GM19467 (cell line): ENCODE measurements around the gene SEMA3G.

Experiments
- ATAC-seq: cut with Tn5 transposase; IDR thresholded peaks from one replicate; pipeline ENCODE4 v1.9.1; 2021; ENCODE audit warnings: mild to moderate bottlenecking, moderate library complexity; ENCODE audit not compliant: unreplicated experiment

Gene SEMA3G

DNA sequence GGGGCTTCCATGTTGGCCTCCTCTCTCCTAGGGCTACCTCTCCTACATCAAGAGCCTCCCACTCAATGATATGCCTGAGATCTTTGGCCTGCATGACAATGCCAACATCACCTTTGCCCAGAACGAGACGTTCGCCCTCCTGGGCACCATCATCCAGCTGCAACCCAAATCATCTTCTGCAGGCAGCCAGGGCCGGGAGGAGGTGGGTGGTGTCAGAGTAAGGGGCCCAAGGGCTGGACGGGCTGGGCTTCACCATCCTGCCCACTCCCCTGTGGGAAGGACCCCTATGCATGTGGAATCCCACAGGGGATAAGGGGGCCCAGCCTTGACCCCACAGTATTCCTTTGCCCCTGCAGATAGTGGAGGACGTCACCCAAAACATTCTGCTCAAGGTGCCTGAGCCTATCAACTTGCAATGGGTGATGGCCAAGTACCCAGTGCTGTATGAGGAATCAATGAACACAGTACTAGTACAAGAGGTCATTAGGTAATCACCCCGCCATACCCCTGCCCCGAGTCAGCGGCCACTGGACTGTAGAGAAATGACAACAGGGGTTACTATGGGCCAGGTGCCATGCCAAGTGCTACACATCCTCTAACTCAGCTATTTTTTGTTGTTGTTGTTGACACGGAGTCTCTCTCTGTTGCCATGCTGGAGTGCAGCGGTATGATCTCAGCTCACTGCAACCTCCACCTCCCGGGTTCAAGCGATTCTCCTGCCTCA lies 47.1 kb downstream of the SEMA3G start:
- ATAC-seq, result no peak

DNA sequence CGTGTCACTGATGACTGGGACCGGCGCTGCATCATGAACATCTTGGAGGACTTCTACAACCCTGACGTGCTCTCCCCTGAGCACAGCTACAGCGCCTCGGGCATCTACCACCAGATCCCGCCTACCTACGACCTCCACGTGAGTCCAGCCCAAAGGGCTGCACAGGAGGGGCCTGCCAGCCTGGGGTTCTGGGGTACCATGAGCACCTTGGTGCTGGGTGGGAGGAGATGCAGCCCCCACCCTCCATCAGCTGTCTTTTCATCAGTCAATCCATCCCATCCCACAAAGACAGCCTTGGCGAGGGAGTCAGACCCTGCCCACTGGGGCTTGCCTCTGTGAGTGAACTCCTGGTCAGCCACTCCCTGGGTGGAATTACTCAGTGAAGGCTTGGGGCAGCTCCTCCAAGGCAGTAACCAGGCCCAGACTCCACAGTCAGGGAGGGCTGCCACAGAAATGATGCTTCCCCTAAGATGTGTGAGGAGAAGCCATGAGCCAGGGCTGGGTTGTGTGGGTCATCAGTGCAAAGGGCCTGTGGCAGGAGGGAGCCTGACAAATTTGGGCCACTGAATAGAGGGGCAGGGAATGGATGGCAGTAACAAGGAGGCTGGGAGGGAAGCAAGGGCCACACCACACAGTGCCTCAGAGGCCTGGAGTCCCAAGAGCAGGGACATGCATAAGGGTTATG lies 47.9 kb downstream of the SEMA3G start:
- ATAC-seq, result no peak

DNA sequence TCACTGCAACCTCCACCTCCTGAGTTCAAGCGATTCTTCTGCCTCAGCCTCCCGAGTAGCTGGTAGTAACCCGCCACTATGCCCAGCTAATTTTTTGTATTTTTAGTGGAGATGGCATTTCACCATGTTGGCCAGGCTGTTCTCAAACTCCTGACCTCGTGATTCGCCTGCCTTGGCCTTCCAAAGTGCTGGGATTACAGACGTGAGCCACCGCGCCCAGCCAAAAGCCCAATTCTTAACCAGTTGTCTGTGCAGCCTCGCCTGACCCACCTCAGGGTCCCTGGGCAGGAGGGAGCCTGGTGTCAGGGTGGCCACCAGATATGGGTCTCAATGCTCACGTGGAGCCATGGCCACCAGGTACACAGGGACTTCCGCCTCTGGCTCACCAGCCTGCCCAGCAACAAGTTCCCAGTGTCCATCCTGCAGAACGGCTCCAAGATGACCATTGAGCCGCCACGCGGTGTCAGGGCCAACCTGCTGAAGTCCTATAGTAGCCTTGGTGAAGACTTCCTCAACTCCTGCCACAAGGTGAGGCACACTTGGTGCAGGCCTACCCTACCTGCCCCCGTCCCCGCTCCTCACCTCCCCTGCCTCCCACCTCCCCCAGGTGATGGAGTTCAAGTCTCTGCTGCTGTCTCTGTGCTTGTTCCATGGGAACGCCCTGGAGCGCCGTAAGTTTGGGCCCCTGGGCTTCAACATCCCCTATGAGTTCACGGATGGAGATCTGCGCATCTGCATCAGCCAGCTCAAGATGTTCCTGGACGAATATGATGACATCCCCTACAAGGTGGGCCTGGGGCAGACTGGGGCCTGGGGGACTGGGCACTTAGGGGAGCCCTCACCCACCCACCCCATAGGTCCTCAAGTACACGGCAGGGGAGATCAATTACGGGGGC lies 48.6 kb downstream of the SEMA3G start:
- ATAC-seq, result no peak

DNA sequence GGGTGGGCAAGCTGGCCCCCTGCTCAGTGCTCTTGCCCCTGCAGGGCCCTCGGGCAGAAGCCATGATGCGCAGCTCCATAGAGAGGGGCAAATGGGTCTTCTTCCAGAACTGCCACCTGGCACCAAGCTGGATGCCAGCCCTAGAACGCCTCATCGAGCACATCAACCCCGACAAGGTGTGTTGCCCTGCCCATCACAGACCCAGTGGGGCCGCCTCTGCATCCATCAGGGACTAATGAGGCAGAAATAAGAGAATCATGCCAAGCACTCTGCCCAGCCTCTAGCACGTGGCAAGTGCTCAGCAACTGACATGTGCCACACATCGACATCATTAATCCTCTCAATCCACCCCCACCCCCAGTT lies 49.4 kb downstream of the SEMA3G start:
- ATAC-seq, result no peak

DNA sequence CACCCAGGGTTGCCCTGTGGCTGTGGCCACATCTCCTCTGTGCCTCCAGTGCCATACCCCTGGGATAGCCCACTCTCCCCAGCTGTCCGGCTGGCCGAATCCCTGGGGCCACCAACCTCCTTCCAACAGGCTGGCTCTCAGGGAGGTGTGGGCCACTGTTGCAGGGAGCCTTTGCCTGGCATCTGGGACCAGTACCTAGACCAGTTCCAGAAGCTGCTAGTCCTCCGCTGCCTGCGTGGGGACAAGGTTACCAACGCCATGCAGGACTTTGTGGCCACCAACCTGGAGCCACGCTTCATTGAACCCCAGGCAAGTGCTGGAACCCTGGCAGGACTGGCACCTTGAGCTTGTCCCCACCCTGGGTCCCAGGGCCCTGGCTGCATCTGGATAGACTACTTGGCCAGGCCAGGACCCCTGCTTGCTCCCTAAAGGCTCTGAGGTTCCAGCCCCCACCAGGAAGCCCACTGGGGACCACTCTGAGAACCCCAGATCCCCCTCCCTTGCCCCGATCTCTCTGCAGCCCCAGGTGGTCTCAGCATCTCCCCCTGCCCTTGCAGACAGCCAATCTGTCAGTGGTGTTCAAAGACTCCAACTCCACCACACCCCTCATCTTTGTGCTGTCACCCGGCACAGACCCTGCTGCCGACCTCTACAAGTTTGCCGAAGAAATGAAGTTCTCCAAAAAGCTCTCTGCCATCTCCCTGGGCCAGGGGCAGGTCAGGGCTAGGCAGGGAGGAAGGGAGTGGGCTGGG lies 50.0 kb downstream of the SEMA3G start:
- no peak for ATAC-seq

DNA sequence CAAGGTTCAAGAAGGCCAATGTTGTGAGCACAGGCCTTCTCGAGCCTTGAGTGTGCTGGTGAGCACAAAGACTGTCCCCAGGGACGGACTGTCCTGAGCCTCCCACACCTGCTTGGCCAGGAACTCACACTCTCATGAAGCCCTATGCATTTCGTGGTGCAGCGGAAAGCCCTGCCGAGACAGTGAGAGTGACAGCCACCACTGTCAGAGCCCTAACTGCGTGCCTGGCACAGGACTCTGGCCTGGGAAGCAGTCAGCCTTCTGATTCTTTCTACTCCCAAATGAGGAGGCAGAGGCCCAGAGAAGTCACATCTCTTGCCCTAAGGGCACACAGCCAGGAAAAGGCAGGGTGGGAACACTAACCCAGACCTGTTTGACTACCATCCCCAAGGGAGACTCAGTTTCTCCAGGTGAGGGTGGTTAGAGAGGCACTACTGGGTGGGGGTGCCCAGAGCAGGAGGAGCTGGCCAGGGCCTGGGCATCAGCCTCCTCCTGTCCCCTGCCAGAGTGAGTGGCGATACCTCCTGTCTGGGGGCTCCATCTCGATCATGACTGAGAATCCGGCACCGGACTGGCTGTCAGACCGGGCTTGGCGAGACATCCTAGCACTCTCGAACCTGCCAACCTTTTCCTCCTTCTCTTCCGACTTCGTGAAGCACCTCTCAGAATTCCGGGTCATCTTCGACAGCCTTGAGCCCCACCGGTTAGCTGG lies 50.8 kb downstream of the SEMA3G start:
- no peak for ATAC-seq

DNA sequence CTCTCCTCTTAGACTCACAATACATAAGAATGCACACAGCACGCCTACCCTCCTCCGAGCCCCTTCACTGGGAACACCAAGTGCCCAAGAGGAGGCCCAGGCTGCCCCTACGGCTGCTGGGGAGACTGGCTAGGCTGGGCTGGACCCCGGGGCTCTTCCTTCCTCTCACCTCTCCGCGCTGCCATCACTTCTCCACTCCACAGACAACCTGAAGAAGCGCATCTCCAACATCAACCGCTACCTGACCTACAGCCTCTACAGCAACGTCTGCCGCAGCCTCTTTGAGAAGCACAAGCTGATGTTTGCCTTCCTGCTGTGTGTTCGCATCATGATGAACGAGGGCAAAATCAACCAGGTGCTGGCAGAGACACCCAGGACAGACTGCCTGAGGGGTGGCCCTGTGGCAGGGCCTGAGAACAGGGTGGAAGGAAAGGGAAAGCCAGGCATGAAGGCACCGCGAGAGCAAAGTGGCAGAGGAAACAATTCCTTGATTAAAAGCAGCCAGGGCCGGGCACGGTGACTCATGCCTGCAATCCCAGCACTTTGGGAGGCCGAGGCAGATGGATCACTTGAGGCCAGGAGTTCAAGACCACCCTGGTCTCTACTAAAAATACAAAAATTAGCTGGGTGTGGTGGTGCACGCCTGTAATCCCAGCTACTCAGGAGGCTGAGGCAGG lies 51.6 kb downstream of the SEMA3G start:
- no peak for ATAC-seq

DNA sequence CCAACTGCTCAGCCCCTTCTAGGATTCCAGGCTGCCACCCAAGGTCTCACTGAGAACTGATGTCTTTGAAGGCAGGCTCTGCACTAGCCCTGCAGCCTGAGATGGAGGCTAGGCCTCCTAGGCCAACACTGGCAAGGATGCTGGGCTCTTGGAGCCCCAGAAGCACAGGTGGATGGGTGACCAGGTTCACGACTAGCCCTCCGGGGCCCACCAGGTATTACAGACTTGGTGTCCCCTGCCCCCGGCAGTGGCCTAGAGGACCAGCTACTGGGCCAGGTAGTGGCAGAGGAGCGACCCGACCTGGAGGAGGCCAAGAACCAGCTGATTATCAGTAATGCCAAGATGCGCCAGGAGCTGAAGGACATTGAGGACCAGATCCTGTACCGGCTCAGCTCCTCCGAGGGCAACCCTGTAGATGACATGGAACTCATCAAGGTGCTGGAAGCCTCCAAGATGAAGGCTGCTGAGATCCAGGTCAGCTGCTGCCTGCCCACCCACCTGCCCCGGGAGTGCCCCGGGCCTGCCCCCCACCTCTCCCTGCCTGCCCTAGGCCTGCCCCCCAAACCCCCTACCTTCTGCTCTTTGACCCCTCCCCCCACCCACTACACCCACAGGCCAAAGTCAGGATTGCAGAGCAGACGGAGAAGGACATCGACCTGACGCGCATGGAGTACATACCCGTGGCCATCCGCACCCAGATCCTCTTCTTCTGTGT lies 52.5 kb downstream of the SEMA3G start:
- ATAC-seq, result no peak

DNA sequence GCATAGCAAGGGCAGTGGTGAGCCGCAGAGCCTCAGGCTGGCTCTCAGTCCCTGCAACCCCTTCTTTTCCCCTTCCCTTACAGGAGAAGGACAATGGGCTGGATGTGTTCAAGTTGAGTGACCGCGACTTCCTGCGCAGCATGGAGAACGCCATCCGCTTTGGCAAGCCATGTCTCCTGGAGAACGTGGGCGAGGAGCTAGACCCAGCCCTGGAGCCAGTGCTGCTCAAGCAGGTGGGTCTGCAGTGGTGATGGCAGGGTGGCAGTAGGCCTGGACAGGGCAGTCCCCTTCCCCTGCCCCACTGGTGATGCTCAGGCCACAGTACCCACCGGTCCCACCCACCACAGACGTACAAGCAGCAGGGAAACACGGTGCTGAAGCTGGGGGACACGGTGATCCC lies 53.8 kb downstream of the SEMA3G start:
- no peak for ATAC-seq

DNA sequence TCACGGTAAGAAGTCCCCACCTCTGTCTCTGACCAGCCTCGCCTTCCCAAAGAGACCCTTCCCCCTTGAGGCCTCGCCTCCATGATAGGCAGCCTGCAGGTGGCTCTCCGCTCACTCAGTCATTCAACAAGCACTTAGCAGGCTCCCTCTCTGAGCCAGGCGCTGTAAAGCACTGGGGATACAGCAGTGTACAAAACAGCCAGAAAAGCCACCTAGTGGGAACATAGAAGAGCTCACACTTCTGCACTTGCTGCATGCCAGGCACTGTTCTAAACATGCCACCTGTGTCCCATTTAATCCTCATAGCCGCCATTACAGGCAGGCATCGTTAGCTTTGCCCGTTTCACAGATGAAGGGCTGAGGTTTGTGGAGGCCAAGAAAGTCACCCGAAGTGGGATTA lies 56.0 kb downstream of the SEMA3G start:
- no peak for ATAC-seq

DNA sequence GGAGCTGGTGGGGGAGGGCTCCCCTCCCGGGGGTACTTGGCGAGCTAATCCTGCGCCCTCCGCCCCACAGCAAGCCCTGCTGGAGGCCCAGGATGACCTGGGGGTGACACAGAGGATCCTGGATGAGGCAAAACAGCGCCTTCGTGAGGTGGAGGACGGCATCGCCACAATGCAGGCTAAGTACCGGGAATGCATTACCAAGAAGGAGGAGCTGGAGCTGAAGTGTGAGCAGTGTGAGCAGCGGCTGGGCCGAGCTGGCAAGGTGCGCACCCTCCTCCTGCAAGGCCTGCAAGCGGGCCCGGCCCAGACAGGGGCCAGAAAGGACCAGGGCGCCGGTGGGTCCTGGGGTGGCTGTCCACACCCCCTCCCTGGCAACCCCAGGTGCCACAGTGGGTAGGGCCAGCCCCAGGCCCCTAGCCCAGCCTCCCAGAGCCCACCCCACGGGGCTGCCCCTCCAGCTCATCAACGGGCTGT lies 56.5 kb downstream of the SEMA3G start:
- ATAC-seq, result no peak

DNA sequence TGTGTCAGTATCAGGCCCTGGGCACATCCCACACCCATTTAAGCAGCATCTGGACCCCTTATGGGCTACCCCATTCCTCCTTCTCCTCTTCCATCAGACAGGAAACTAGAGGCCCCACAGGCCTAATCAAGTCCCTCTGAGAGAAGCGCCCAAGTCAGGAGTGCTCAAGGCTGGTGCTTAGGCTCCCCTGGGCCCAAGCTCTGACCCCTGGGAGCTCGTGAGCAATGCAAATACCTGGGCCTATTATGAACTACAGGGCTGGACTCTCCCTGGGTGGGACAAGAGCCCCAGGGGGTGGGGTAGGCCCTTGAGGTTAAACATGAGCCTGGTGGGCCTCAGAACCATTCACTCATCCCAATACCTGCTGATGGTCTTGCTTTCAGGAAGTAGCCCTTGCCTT lies 57.4 kb downstream of the SEMA3G start:
- ATAC-seq, result no peak

DNA sequence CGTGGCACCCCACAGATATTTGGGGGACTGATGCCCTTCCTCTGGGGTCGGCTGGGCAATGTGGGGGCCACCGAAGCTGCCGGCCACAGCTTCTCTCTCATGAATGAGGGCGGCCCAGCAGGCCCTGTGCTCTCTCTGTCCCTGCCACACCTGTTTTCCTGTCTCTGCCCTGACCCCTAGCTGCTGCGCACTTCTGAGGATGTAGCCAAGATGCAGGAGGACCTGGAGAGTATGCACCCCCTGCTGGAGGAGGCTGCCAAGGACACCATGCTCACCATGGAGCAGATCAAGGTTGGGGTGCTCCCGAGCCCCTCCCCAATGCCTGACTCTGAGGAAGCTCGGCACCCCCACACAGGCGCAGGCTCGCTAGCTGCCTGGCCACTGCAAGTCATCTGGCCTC lies 59.7 kb downstream of the SEMA3G start:
- ATAC-seq, result no peak

DNA sequence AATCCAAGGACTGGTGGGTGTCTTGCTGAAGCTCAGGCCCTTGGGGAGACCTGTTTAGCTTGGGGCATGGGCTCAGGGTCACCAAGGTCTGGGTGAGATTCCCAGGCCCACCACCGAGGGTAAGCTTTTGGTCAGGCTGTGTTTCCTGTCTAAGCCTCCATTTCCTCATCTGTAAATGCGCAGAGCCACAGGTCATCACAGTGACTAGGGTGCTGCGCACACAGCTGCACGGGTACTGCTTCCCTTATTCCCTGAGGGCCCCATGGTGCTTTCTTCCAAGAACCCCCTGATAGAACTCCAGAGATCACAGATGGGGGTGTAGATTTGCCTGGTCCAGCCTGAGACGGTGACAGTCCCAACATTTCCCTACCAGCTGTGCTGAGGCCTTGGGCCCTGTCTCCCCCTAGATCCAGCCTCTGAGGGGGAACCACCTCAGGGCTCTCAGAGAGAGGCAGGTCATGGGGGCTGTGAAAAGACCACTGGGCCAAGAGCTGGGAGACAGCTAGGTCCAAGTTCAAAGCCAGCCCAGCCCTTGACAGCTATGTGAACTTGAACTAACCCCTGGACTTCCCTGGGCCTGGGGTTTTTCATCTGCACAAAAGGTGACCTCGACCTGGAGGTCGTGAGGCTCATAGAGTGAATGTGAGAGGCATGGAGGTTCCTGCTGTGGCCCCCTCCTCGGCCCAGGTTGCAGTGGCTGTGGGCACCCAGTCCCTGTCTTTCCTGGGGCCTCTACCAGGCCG lies 60.7 kb downstream of the SEMA3G start:
- no peak for ATAC-seq

DNA sequence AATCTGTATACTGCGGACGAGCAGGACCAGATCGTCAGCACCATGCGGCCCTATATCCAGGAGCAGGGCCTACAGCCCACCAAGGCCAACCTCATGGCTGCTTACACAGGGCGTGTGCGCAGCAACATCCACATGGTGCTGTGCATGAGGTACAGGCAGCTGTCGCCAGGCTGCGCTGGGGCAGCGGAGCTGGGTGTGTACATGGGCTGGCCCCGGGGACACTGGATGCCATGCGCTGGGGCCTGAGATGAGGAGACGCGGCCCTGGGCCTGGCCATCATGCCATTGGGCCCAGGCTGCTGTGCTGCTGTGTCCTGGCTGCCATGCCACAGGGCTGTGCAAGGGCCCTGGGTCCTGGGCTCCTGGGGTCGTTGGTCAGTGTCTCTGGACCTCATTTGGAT lies 61.5 kb downstream of the SEMA3G start:
- ATAC-seq, result no peak
